Effector memory CD4-positive, alpha-beta T cell (primary cell): Measurements from ENCODE around the gene TOX4.

Source experiments
- DNase-seq, 3 donors: peaks; one replicate each; pipeline ENCODE4 v3.0.0-alpha.2; 2020
- H3K27ac ChIP-seq: 2 replicates; pipeline ENCODE4 v1.7.0; 2013; ENCODE audit warnings: mild to moderate bottlenecking, low read length, moderate library complexity; ENCODE audit not compliant: insufficient read depth, poor library complexity, severe bottlenecking
- H3K27me3 ChIP-seq: replicated peaks from 2 replicates; pipeline ENCODE4 v1.7.0; 2013; ENCODE audit warnings: mild to moderate bottlenecking, low read length; ENCODE audit not compliant: insufficient read depth, control insufficient read depth, poor library complexity, severe bottlenecking
- H3K36me3 ChIP-seq: 2 replicates; pipeline ENCODE4 v1.7.0; 2013; ENCODE audit warnings: mild to moderate bottlenecking, low read length, moderate library complexity; ENCODE audit not compliant: control insufficient read depth, insufficient read depth
- H3K4me1 ChIP-seq: 2 replicates; pipeline ENCODE4 v1.7.0; 2013; ENCODE audit warnings: low read length, mild to moderate bottlenecking; ENCODE audit not compliant: control insufficient read depth, insufficient read depth, poor library complexity, severe bottlenecking
- H3K4me3 ChIP-seq: 2 replicates; pipeline ENCODE4 v1.7.0; 2013; ENCODE audit warnings: low read length, low read depth, mild to moderate bottlenecking; ENCODE audit not compliant: insufficient read depth, poor library complexity, severe bottlenecking
- H3K9me3 ChIP-seq: 2 replicates; pipeline ENCODE4 v1.7.0; 2013; ENCODE audit warnings: mild to moderate bottlenecking, low read length, moderate library complexity; ENCODE audit not compliant: control insufficient read depth

TOX4 gene

GRCh38 chr14:21523203-21523602 lies 46.2 kb downstream of the TOX4 start:
- Histone ChIP-seq H3K27me3 (no peaks in the 10 kb centered on the region), H3K36me3 (no peaks in the 10 kb centered on the region), H3K9me3 (no peaks in the 10 kb centered on the region), H3K4me1 (peaks cover 14% of the 10 kb centered on the region), H3K4me3 (no peak overlapping the region), H3K27ac (no peak overlapping the region)
- DNase-seq: no peak

- DNase-seq: no peak
- Histone ChIP-seq H3K27ac (no peak overlapping the region), H3K4me3 (no peak overlapping the region)
Measured at GRCh38 chr14:21524575-21525490, 47.8 kb downstream of the TOX4 start.

GRCh38 chr14:21525571-21525961 lies 48.6 kb downstream of the TOX4 start:
- Histone ChIP-seq H3K36me3 (no peaks in the 10 kb centered on the region), H3K4me1 (peaks cover 14% of the 10 kb centered on the region), H3K27me3 (no peaks in the 10 kb centered on the region), H3K4me3 (peak overlapping the region; percentile 79), H3K27ac (no peak overlapping the region), H3K9me3 (no peaks in the 10 kb centered on the region)
- DNase-seq: no peak

More at GRCh38 chr14:21524575-21525490, 47.8 kb downstream of the TOX4 start:
- no peaks in the 10 kb centered on the region for H3K9me3 ChIP-seq
- H3K4me1 ChIP-seq: peaks cover 14% of the 10 kb centered on the region
- no peaks in the 10 kb centered on the region for H3K36me3 ChIP-seq
- no peaks in the 10 kb centered on the region for H3K27me3 ChIP-seq

- H3K9me3 ChIP-seq: no peaks in the 10 kb centered on the region
- H3K27ac ChIP-seq: peak within 1 kb of the TSS; percentile 51
- no peaks in the 10 kb centered on the region for H3K36me3 ChIP-seq
- no peaks in the 10 kb centered on the region for H3K27me3 ChIP-seq
- peak; percentile 32 to 57 (median 52) for DNase-seq
- peaks cover 14% of the 10 kb centered on the region for H3K4me1 ChIP-seq
- peak within 1 kb of the TSS; percentile 79 for H3K4me3 ChIP-seq
Measured at GRCh38 chr14:21525962-21526671, 49.1 kb downstream of the TOX4 start, which contains the start of gene SALL2. Gene SALL2, minus strand, starts transcription at chr14:21526346. Its CDS starts 219 bp downstream, at chr14:21526127.

GRCh38 chr14:21526672-21527317 lies 49.8 kb downstream of the TOX4 start:
- no peaks in the 10 kb centered on the region for H3K9me3 ChIP-seq
- H3K27me3 ChIP-seq: no peaks in the 10 kb centered on the region
- H3K27ac ChIP-seq: peak overlapping the region; percentile 51
- peaks cover 14% of the 10 kb centered on the region for H3K4me1 ChIP-seq
- H3K4me3 ChIP-seq: peak overlapping the region; percentile 79
- H3K36me3 ChIP-seq: no peaks in the 10 kb centered on the region
- DNase-seq: no peak

- no peaks in the 10 kb centered on the region for H3K9me3 ChIP-seq
- H3K27me3 ChIP-seq: no peaks in the 10 kb centered on the region
- H3K4me3 ChIP-seq: no peak overlapping the region
- no peak for DNase-seq
- no peaks in the 10 kb centered on the region for H3K36me3 ChIP-seq
- no peak overlapping the region for H3K27ac ChIP-seq
- peaks cover 14% of the 10 kb centered on the region for H3K4me1 ChIP-seq
Measured at GRCh38 chr14:21527318-21527679, 50.3 kb downstream of the TOX4 start.

- H3K9me3 ChIP-seq: no peaks in the 10 kb centered on the region
- H3K27me3 ChIP-seq: no peaks in the 10 kb centered on the region
- H3K27ac ChIP-seq: no peak overlapping the region
- no peak overlapping the region for H3K4me3 ChIP-seq
- H3K4me1 ChIP-seq: peaks cover 14% of the 10 kb centered on the region
- no peak for DNase-seq
- H3K36me3 ChIP-seq: no peaks in the 10 kb centered on the region
Measured at GRCh38 chr14:21528381-21529348, 51.7 kb downstream of the TOX4 start.

- Histone ChIP-seq H3K4me1 (peaks cover 14% of the 10 kb centered on the region), H3K36me3 (no peaks in the 10 kb centered on the region), H3K4me3 (no peak overlapping the region), H3K9me3 (no peaks in the 10 kb centered on the region), H3K27me3 (no peaks in the 10 kb centered on the region), H3K27ac (no peak overlapping the region)
- DNase-seq: no peak
Measured at GRCh38 chr14:21529515-21529914, 52.5 kb downstream of the TOX4 start.

- no peak for DNase-seq
- Histone ChIP-seq H3K36me3 (no peaks in the 10 kb centered on the region), H3K4me1 (peaks cover 3% of the 10 kb centered on the region), H3K4me3 (no peak overlapping the region), H3K27me3 (peaks cover 10% of the 10 kb centered on the region), H3K27ac (no peak overlapping the region), H3K9me3 (no peaks in the 10 kb centered on the region)
Measured at GRCh38 chr14:21533294-21533693, 56.3 kb downstream of the TOX4 start.
